GM21447 (cell line): ENCODE measurements around the gene CLEC2A.

Experiments used
- ATAC-seq: cut with Tn5 transposase; IDR thresholded peaks from one replicate; pipeline ENCODE4 v1.9.1; 2021; ENCODE audit not compliant: unreplicated experiment

The CLEC2A gene

GRCh38 chr12:9935026-9935425, 2.9 kb upstream of the CLEC2A start:
- no peak for ATAC-seq

DNA sequence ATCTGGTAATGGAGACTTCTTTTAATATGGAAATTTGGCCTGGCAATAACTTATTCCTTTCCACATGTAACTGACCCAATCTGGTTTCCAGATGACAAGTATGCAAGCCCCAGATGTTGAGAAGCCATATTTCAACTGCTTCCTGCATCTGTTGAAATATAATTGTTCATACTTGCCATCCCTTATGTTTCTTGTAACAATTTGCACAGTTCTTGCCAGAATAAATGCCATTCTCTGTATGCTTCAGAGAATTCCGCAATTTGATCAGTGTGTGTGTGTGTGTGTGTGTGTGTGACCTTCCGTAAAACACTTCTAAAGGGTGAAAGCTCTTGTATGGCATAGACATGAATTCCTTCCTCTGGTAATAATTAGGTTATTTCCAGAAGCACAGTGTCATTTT, 1.8 kb upstream of the CLEC2A start:
- no peak for ATAC-seq

- no peak for ATAC-seq
Measured at GRCh38 chr12:9931245-9931644, 925 bp downstream of the CLEC2A start.

DNA sequence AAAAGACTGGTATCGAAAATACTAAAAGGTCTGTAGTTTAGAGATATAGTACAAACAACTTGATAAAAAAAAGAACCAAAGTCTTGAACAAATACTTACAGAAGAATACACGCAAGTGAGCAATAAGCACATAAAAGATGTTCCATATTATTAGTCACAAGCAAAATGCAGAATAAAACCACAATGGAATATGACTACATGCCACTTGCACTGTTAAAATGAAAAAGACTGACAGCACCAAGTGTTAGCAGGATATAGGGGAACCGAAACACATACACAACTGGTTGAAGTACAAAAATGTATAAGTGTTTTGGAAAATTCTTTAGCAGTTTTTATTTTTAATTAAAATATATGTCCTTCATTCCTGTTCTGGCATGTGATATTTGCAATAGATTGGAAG, 3.6 kb downstream of the CLEC2A start:
- no peak for ATAC-seq

DNA sequence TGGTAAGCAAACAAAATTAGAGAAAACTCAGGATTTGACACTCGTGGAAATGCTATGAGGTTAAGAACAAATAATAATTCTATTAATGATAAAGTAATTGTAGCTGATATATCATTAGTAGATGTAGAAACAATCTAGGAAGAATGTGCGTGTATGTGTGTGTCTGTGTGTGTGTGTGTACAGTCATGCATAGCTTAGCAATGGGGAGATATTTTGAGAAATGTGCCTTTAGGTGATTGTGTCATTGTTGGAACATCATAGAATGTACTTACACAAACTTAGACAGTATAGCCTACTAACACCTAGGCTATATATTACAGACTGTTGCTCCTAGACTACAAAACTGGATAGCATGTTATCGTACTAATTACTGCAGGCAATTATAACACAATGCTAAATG, 5.3 kb downstream of the CLEC2A start:
- ATAC-seq = no peak

DNA sequence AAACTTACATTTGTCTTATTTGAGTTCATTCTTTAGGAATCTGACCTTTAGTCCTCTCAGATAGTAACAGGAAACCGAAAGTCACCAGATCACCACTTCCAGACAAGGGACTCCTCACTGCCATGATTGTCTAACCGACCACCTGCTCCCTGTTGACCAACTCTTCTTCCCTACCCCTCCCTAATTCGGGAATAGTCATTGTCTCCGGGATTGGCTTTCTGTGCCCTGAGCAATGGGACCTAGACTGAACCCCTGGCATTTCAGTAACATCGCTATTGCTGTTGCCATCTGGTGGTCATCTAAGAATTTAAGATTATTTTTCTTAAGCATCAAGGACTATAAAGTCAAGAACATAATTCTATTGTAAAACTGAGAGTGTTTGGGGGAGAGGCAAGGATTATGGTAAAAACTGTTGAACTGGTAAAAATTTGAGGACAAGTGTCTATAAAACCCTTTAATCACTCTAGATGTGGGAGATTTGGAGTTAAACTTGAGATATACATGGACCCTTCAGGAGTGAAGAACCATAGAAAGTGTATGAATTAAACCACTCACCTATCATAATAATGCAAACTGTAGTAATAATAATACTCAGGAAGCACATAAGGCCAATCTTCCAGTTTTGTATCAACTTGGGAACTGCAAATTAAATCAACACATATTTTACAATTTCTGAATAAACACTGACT, 6.3 kb downstream of the CLEC2A start:
- no peak for ATAC-seq

DNA sequence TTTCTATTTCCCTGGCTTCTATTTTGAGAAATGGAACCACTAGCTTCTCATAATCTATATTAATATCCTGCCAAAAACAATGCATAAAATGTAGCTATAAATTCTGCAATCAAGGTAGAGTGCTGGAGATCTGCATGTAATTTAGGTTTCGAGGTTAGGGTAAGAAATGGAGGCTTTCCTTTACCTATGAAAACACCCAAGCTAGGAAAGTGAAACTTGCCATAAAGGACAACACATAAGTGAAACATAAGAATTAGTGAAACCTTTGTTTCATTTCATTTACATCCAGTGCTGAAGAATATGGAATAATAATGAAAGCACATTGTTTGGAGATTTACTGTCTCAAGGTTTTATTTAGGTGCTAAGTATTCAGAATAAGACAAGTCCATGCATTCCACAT, 9.7 kb downstream of the CLEC2A start:
- ATAC-seq = no peak

DNA sequence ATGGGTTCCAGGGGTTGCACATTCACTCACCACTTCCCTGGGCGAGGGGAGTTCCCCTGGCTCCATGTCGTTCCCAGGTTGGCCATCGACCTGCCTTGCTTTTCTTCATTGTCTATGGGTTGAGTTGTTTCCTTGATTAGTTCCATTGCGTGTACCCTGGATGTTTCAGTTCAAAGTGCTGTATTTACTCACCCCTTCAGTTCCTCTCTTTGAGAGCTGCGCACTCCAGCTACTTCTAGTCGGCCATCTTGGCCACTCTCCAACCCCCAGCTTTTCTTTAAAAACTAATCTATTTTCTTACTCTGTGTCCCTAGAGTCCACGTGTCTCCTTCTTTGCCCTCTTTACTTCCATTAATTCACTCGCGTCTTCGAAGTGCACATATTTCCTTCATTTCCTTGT, 11.7 kb downstream of the CLEC2A start:
- ATAC-seq = no peak

GRCh38 chr12:9919443-9919842, 12.7 kb downstream of the CLEC2A start:
- ATAC-seq = no peak

DNA sequence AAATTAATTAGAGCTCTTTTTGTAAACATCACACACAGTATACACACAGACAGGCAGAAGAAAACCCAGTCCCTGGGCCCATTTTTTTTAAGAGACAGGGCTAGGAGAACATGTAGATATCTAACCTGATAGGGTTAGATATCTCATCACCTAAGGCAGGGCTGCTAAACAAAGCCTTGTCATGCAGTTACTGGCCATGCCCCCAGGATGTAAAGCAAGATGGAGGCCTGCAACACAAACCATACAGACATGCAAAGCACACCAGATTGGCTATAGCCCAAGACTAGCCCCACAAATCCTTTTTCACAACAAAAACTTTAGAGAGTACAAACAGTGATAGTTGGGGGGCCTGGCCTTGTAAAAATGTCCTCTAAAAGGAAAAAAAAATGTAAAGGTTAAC, 20.5 kb downstream of the CLEC2A start:
- ATAC-seq = no peak

DNA sequence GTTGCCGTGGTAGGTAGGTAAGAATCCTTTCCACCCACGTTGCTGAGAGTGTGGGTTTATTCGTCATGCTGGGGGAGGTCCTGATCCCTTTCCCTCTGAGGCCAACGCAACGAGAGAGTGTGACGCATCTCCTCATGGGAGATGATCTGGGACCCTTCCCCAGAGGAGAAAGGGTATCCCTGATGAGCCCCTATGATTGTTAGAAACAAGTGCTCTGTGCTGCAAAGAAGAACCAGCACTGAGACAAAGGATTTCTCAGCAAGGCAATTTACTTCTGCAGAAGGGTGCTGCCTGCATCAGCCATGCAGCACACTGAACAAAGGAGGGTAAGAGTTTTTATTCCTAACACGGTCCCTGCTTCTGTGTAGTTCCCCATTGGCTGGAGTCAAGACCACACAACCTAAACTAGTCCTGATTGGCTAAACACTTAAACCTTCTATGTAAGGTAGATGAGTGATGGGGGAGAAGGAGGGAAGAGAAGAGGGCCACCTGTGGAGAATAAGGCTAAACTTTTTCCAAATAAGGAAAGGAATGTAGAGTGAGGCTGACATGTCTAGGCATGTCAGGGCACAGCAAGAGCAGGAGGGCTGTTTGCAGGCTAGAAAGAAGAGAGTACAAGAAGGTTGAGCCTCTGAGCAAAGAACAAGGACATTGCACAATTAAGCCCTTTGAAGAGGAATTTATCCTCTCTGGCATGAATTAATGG, 21.3 kb downstream of the CLEC2A start:
- ATAC-seq = no peak

DNA sequence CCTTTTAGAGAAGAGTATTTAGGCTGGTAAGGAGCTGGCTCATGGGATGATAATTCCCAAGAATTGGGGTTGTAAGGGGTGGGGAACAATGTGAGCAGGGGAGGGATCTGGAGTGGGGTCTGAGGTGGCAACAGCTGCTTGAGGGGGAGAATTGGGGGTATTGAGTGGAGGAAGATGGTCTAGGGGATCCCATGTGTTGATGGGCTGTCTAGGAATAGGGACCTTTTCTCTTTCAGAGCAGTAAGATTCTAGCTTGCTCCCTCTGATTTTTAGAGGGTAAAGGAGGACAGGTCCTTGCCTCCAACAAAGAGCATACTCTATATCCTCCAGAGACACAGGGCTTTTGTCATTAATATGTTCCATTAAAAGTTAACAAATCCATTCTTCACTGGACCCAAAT, 22.4 kb downstream of the CLEC2A start:
- no peak for ATAC-seq

DNA sequence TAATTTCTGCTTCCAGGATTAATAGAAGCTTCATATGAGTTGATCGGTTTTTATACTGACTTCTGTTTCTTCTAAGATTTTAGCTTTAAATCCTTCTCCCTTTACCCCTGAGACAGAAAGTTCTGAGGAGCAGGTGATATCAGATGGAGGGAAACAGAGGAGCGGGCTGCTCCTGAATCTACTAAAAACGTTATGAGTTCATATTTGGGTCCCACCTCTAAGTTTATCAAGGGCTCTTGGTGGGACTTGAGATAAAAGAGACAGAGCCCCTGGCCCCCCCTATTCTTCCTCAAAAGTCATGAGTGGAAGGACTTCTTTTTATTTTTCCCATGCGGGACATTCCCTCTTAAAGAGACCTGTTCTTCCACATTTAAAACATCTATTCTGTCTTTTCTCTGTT, 23.8 kb downstream of the CLEC2A start:
- no peak for ATAC-seq

DNA sequence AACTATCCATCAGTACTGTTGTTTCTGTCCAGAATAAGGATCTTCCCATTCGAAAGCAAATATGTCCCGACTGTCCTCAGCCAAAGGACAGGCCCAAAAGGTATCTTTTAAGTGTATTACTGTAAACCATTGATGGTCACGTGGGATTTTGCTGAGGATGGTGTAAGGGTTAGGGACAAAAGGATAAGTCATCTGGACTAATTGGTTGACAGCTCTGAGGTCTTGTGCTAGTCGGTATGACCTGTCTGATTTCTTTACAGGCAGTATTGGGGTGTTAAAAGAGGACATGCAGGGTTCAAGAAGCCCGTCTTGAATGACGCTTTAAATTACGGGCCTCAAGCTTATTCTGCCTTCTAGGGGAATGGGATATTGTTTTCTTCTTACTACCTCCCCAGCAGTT, 24.4 kb downstream of the CLEC2A start:
- ATAC-seq = no peak

DNA sequence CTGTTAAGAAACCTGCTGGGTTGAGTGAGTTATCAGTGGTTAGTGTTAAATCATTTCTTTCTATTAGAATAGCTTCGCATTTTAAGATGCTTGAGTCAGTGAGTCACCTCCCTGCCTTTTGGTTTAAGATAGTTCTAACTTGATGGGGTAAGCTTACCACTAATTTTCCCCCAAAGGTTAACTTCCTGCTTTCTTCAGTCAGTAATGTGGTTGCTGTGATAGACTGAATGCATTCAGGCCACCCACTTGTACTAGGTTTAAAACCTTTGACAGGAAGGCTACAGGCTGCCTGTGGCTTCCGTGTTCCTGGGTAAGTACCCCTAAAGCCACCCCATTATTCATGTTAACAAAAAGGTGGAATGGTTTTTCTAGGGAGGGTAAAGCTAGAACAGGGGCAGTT, 25.3 kb downstream of the CLEC2A start:
- ATAC-seq = no peak

DNA sequence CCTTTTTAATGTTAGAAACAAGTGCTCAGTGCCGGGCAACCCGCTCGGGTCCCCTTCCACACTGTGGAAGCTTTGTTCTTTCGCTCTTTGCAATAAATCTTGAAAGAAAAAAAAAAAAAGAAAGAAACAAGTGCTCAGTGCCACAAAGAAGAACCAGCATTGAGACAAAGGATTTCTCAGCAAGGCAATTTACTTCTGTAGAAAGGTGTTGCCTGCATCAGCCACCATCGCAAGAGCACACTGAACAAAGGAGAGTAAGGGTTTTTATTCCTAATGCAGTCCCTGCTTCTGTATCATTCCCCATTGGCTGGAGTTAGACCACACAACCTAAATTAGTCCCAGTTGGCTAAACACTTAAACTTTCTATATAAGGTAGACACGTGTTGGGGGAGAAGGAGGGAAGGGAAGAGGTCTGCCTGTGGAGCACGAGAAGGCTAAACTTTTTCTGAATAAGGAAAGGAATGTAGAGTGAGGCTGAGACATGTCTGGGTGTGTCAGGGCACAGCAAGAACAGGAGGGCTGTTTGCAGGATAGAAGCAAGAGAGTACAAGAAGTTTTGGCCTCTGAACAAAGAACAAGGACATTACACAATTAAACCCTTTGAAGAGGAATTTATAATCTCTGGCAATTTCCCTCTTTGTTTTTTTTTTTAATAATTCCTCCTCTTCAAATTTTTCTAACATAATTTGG, 29.5 kb downstream of the CLEC2A start:
- ATAC-seq = no peak

DNA sequence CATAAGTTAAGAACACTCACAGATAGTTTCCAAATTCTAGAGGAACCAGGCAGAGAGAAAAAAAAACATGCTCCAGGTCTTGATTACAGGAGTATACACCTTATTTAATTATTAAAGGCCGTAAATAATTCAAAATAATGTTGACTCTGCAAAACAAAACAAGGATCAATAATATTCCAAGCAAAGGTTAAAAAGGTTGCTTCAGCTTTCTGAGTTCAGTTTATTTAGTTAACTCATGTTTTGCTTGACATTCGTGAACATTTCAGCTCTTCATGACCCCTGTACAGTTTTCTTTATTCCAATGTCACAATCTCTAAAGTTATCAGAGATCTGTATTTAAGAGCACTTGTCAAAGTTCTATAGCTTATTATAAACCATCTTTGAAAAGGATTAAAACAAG, 31.2 kb downstream of the CLEC2A start:
- no peak for ATAC-seq

GRCh38 chr12:9899209-9899608, 33.0 kb downstream of the CLEC2A start:
- ATAC-seq = no peak

DNA sequence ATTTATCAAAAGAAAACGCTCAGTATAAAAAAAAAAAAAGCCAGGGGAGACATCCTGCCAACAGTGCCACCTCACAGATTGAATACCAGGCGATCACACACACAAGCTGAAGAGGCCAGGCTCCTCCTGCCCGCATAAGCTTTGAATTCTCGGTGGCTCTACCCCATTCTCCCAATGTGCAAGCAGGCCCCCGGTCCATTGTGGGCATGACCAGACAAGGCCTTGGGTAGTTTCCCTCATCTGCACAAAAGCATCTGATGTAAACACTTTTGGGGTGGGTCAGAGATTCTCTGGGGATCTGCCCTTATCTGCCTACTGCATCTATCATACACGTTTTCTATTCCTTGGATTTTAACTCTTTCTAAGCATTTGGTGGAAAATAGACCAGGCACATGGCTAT, 34.6 kb downstream of the CLEC2A start:
- no peak for ATAC-seq

DNA sequence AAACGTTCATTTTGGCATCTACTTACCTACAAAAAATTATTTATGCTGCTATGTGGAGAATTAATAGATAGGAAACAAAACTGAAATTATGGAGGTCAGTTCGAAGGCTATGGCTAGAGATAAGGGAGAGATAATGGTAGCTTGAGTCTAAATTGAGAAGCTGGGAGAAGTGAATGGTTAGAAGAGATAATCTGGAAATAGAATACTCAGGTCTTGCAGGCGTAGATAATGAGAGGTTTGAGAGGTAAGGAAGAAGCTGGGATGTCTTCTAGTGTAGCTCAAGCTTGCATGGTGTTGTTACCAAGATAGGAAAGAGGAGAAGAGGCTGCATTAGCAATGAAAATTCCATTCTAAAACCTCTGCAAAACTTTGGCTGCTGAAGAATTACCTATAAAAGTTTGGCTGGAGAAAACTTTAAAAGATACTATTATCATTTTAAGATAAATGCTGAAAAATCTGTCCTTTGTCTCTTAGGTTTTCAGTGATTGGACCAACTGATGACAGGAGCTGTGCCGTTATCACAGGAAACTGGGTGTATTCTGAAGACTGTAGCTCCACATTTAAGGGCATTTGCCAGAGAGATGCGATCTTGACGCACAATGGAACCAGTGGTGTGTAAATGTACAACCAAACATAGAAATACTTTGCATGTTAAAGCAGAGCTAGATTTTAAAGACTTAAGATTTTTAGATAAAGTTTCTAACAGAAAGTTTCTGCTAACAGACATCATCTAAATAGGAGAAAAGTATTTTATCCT, 36.8 kb downstream of the CLEC2A start:
- no peak for ATAC-seq

- ATAC-seq = no peak
Measured at GRCh38 chr12:9888665-9889273, 43.4 kb downstream of the CLEC2A start.
